SK-N-SH (cell line): ENCODE data around the gene PHEX.

Source experiments
- CHD2 ChIP-seq: fragments of 150-350 bp; IDR thresholded peaks from 2 replicates; pipeline ENCODE4 v1.6.1; 2018; ENCODE audit warnings: low read length; ENCODE audit not compliant: partially characterized antibody
- CTCF ChIP-seq: fragments of 200-600 bp; sonication (generic); IDR thresholded peaks from 2 replicates; pipeline ENCODE4 v1.6.1; 2017; ENCODE audit warnings: antibody characterized with exemption, mild to moderate bottlenecking, moderate library complexity
- ELF1 ChIP-seq: IDR thresholded peaks from 2 replicates; pipeline ENCODE4 v1.4.0; 2012
- EP300 ChIP-seq, 2 experiments: IDR thresholded peaks; 2 replicates each; pipeline versions ENCODE4 v1.4.0 to v1.6.1; 2012; ENCODE audit warnings: borderline replicate concordance in 1 of 2, low read depth in 1 of 2, low read length in 1 of 2
- EZH2phosphoT487 ChIP-seq: fragments of 200-600 bp; sonication (generic); IDR thresholded peaks from 2 replicates; pipeline ENCODE4 v1.6.1; 2017; ENCODE audit warnings: low read depth, mixed run types, mild to moderate bottlenecking, antibody characterized with exemption, moderate library complexity, borderline replicate concordance
- FOXJ3 ChIP-seq: sonication (generic); formaldehyde crosslinking; IDR thresholded peaks from 2 replicates; pipeline ENCODE4 v1.5.1; 2020; ENCODE audit warnings: mild to moderate bottlenecking, missing genetic modification reagents
- GABPA ChIP-seq: IDR thresholded peaks from 2 replicates; pipeline ENCODE4 v1.4.0; 2012; ENCODE audit warnings: low read depth, mild to moderate bottlenecking
- MAX ChIP-seq: IDR thresholded peaks from 2 replicates; pipeline ENCODE4 v1.4.0; 2012; ENCODE audit warnings: low read depth
- NFIC ChIP-seq: IDR thresholded peaks from 2 replicates; pipeline ENCODE4 v1.4.0; 2012; ENCODE audit warnings: borderline replicate concordance
- POLR2AphosphoS5 ChIP-seq: IDR thresholded peaks from 2 replicates; pipeline ENCODE4 v1.6.1; 2012; ENCODE audit warnings: low read depth, low read length
- RAD21 ChIP-seq: IDR thresholded peaks from 2 replicates; pipeline ENCODE4 v1.6.1; 2012; ENCODE audit warnings: mild to moderate bottlenecking, low read length
- TEAD4 ChIP-seq: IDR thresholded peaks from 2 replicates; pipeline ENCODE4 v1.4.0; 2012; ENCODE audit warnings: mild to moderate bottlenecking, borderline replicate concordance; ENCODE audit not compliant: insufficient read depth

- TF ChIP-seq TEAD4 (no peak), CTCF (no peak), NFIC (no peak), RAD21 (no peak), EZH2phosphoT487 (no peak), POLR2AphosphoS5 (no peak), ELF1 (no peak), EP300 (IDR thresholded peaks at IDR 0.05; ENCODE audit: borderline replicate concordance in 1 of 2, low read depth in 1 of 2, low read length in 1 of 2) (no peak), GABPA (no peak), CHD2 (no peak), FOXJ3 (CRISPR knock-in tag) (no peak), MAX (no peak)
These were observed 42.7 kb upstream of the PHEX start for GRCh38 chrX:21989384-21989783.
